ENCODE measurements around the gene THBS3. TPM values are rescaled to one million over a fixed set of nuclear protein-coding genes. Genes with fewer than 3 reads are reported as not detected.

The THBS3 gene
- total and polyA plus RNA-seq, 9 of the 15 experiments (the other 6 are each of a cell fraction or from before 2014, with no cell fraction given), result 0.59 to 8.3 (median 3.2) TPM

GRCh38 chr1:155173478-155174323 lies 34.0 kb downstream of the THBS3 start, which contains the start of gene TRIM46 (continued):
- no peak for TF ChIP-seq POLR3G (IDR thresholded peaks at IDR 0.05; ENCODE audit: extremely low read depth, insufficient read length, insufficient replicate concordance)
- TF ChIP-seq ZBTB8A (IDR thresholded peaks at IDR 0.05; ENCODE audit: partially characterized antibody), result no peak
- 0 out of 2 replicates have a peak, but pooled peaks have one; percentile 21 for TF ChIP-seq GATAD2A (IDR thresholded peaks at IDR 0.05)
- no peak for TF ChIP-seq MTA1 (IDR thresholded peaks at IDR 0.05; ENCODE audit: borderline replicate concordance)
- peak in 1 of 3 experiments; percentile 7; a peak in 1 of 6 replicates for TF ChIP-seq CTCF (IDR thresholded peaks at IDR 0.05 in 2 of 3, conservative IDR thresholded peaks at IDR 0.05 in 1 of 3; ENCODE audit: insufficient read depth in 2 of 3, low read depth in 1 of 3, low read length in 3 of 3)
- TF ChIP-seq L3MBTL2 (IDR thresholded peaks at IDR 0.05), result peak; percentile 40
- no peak for TF ChIP-seq PATZ1 (CRISPR knock-in tag; IDR thresholded peaks at IDR 0.05; ENCODE audit: borderline replicate concordance)
- TF ChIP-seq PKNOX1 (IDR thresholded peaks at IDR 0.05), result no peak
- TF ChIP-seq ZNF592 (IDR thresholded peaks at IDR 0.05), result 0 out of 2 replicates have a peak, but pooled peaks have one; percentile 47
- TF ChIP-seq ZNF707 (CRISPR knock-in tag; conservative IDR thresholded peaks at IDR 0.05), result no peak
- TF ChIP-seq TFAP4 (CRISPR knock-in tag; IDR thresholded peaks at IDR 0.05; ENCODE audit: borderline replicate concordance), result no peak
- no peak for TF ChIP-seq NFIX (CRISPR knock-in tag; IDR thresholded peaks at IDR 0.05; ENCODE audit: low read depth)
- no peak for TF ChIP-seq POLR2A (conservative IDR thresholded peaks at IDR 0.05)
- TF ChIP-seq ZNF280B (CRISPR knock-in tag; IDR thresholded peaks at IDR 0.05), result no peak
